ENCODE results near the gene ZNF407. TPM values are rescaled to one million over a fixed set of nuclear protein-coding genes. Genes with fewer than 3 reads are reported as not detected.

Gene ZNF407
- polyA plus RNA-seq, 1 experiment: 5.8 TPM

DNA sequence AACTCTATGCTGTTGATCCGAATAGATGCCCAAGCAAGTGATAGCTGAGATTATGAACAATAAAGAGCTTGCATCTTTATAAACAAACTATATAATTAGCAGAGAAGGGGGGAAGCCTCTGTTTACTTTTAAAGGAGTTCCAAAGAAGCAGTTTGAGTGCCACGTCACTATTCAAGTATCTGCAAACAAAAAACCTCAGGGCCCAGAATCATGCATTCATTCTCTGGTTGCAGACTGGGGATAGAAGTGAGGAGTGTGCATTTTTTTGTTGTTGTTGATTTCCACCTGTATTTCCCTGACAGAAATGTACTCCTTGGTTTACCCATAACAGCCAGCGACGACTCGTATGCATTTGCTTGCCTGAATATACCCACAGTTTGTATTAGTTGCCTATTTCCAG, 347.0 kb downstream of the ZNF407 start:
- CTCF ChIA-PET: interaction anchor here (0.6 kb wide), 1 partner anchor 132 kb away, joined by 3 read pairs; no protein-coding TSS in a partner anchor
- H3K27ac ChIP-seq (ENCODE audit: low read depth, low read length): no peak overlapping the region
- POLR2A ChIA-PET: no interaction called here
- H3K9me3 ChIP-seq (ENCODE audit: control insufficient read depth, insufficient read depth, low read length): no peaks in the 10 kb centered on the region
- no peaks in the 10 kb centered on the region for H3K27me3 ChIP-seq (ENCODE audit: control insufficient read depth, insufficient read depth, low read length)
- no peak overlapping the region for H3K4me3 ChIP-seq (ENCODE audit: low read depth, low read length)
- TF ChIP-seq, protein P1, sequence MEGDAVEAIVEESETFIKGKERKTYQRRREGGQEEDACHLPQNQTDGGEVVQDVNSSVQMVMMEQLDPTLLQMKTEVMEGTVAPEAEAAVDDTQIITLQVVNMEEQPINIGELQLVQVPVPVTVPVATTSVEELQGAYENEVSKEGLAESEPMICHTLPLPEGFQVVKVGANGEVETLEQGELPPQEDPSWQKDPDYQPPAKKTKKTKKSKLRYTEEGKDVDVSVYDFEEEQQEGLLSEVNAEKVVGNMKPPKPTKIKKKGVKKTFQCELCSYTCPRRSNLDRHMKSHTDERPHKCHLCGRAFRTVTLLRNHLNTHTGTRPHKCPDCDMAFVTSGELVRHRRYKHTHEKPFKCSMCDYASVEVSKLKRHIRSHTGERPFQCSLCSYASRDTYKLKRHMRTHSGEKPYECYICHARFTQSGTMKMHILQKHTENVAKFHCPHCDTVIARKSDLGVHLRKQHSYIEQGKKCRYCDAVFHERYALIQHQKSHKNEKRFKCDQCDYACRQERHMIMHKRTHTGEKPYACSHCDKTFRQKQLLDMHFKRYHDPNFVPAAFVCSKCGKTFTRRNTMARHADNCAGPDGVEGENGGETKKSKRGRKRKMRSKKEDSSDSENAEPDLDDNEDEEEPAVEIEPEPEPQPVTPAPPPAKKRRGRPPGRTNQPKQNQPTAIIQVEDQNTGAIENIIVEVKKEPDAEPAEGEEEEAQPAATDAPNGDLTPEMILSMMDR (IDR thresholded peaks at IDR 0.05; ENCODE audit: low read depth, low read length): no peak
- DNase-seq (ENCODE audit: low read depth, low spot score): no peak

DNA sequence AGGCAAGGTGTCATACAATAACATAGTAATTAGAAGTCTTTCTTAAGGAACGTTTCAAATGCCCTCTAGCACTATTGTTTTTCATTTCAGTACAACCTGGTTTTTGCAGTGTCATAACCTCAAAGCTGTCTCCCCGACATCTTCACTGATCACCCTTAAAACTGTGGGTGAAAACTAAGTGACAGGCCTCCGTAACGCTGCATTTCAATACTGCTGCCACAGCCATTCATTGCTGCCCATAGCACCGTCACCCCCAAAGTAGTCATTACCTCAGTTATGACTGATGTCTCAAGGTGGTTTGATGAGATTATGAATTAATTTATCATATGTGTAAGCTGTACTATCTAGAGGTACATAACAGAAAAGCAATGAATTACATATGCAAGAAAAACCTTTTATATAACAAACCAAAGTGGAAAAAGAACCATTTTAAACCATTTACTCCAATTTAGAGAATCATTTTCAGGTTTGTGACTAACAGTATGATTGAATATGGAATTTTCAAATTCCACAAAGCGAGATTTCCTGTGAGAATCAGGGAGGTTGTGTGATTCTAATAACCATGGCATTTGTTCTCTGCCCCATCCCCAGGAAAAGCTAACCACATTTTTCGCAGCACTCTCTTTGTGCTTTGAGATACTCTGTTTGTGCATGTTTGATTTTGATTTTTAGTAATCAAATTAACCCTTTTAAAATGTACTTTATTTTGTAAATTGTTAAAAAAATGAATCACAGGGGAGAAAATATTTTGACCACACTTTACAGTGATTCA, 348.3 kb downstream of the ZNF407 start:
- POLR2A ChIA-PET: no interaction called here
- H3K4me3 ChIP-seq (ENCODE audit: low read depth, low read length): no peak overlapping the region
- no peaks in the 10 kb centered on the region for H3K9me3 ChIP-seq (ENCODE audit: control insufficient read depth, insufficient read depth, low read length)
- no peaks in the 10 kb centered on the region for H3K27me3 ChIP-seq (ENCODE audit: control insufficient read depth, insufficient read depth, low read length)
- H3K27ac ChIP-seq (ENCODE audit: low read depth, low read length): no peak overlapping the region
- TF ChIP-seq, protein P1 (IDR thresholded peaks at IDR 0.05; ENCODE audit: low read depth, low read length): no peak
- CTCF ChIA-PET: no interaction called here
- DNase-seq (ENCODE audit: low read depth, low spot score): no peak

DNA sequence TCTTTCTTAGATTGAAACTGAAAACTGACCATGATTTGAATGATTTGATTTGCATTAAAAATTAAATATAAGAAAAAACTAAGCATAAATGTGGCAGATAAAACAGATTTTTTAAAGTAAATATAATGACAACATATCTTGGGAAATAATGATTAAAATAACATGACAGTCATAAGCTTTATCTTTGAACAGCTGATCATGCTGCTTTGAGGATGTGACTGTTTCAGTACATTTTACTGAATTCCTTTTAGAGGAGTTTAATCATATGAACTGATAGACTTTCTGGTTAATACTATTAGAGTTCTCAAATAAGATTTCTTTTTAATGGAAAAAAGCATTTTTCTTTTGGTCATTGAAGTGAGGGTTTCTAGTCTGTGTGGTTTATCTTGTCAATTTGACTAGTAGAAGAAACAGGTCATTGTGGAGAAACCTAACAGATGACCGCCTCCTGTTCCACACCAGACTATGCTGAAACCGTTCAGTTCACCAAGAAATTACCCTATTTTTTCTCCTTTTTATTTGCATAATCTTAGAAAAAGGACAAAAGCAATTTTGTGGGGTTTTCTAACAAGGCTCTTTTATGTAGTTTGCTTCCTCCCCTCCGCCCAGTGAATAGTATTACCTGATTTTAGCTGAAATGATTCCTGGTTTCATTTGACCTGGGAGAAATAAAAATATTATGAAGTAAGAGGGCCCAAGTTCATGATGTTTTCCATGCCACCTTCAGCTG, 349.1 kb downstream of the ZNF407 start:
- TF ChIP-seq, protein P1 (IDR thresholded peaks at IDR 0.05; ENCODE audit: low read depth, low read length): no peak
- H3K4me3 ChIP-seq (ENCODE audit: low read depth, low read length): no peak overlapping the region
- no peak for DNase-seq (ENCODE audit: low read depth, low spot score)
- no peaks in the 10 kb centered on the region for H3K27me3 ChIP-seq (ENCODE audit: control insufficient read depth, insufficient read depth, low read length)
- CTCF ChIA-PET: no interaction called here
- POLR2A ChIA-PET: no interaction called here
- no peaks in the 10 kb centered on the region for H3K9me3 ChIP-seq (ENCODE audit: control insufficient read depth, insufficient read depth, low read length)
- no peak overlapping the region for H3K27ac ChIP-seq (ENCODE audit: low read depth, low read length)

DNA sequence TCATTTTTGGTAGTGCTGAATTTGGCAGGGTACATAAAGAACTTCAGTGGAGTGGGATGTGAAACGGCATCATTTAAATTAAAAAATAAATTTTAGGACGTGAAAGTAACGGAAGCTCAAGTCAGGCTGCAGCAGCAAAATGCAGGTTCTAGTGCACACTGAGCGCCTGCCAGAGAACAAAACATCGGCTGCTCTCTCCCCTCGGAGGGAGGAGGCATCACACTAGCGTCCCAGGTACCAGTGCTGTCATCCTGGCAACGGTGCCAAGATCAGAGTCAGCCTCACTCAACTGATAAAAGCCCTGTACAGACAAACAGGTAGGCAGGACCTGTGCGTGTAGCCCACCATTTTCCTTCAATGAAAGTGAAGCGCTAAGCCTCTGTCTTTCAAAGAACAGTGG, 349.7 kb downstream of the ZNF407 start:
- Histone ChIP-seq H3K9me3 (ENCODE audit: control insufficient read depth, insufficient read depth, low read length) (no peaks in the 10 kb centered on the region), H3K4me3 (ENCODE audit: low read depth, low read length) (no peak overlapping the region), H3K27me3 (ENCODE audit: control insufficient read depth, insufficient read depth, low read length) (no peaks in the 10 kb centered on the region), H3K27ac (ENCODE audit: low read depth, low read length) (no peak overlapping the region)
- ChIA-PET POLR2A (no interaction called here), CTCF (no interaction called here)
- DNase-seq (ENCODE audit: low read depth, low spot score): no peak
- TF ChIP-seq, protein P1 (IDR thresholded peaks at IDR 0.05; ENCODE audit: low read depth, low read length): no peak

DNA sequence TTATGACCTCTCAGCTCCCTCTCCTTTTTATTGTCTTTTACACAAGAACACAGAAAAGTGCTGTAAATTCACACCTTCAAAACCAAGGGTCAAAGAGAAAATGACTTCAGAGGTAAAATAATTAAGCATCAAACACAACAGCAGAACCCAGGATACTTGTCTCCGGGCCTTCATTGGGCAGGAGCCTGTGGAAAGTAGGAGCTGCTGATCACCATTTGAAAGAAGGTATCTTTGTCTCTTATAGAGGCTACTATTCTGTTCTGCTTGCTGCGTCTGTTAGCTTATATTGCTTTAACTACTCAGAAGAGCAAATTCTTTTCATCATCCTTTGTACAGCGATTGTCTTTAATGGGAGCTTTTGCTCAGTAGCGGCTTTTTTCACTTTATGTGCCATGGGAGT, 350.2 kb downstream of the ZNF407 start:
- Histone ChIP-seq H3K27me3 (ENCODE audit: control insufficient read depth, insufficient read depth, low read length) (no peaks in the 10 kb centered on the region), H3K9me3 (ENCODE audit: control insufficient read depth, insufficient read depth, low read length) (no peaks in the 10 kb centered on the region), H3K27ac (ENCODE audit: low read depth, low read length) (no peak overlapping the region), H3K4me3 (ENCODE audit: low read depth, low read length) (no peak overlapping the region)
- ChIA-PET CTCF (no interaction called here), POLR2A (no interaction called here)
- TF ChIP-seq, protein P1 (IDR thresholded peaks at IDR 0.05; ENCODE audit: low read depth, low read length): no peak
- no peak for DNase-seq (ENCODE audit: low read depth, low spot score)
